ENCODE results near the gene CDKN1A. TPM values are rescaled to one million over a fixed set of nuclear protein-coding genes. Genes with fewer than 3 reads are reported as not detected.

The CDKN1A gene
- total RNA-seq, 2 donors from 2014 or later, result 311 to 457 TPM

DNA sequence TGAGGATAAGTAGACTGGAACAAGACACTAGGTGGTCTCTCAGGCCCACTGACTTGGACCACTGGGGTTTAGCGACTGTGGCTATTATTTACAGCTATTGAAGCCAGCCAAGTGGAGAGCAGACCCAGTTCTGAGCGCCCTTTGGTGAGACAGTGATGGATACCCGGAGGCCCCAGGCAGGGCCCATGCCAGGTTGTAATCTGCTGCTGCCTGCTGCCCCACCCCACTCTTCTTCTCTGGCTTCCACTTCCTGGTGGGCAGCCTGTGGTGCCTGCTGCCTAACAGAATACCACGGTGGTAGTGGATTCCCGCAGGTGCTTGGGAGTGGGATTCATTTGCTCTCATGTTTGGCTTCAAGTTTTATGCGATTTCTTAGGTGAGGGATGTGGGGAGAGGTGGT, 19.7 kb downstream of the CDKN1A start:
- no peaks in the 10 kb centered on the region for H3K36me3 ChIP-seq
- TF ChIP-seq, protein P1, sequence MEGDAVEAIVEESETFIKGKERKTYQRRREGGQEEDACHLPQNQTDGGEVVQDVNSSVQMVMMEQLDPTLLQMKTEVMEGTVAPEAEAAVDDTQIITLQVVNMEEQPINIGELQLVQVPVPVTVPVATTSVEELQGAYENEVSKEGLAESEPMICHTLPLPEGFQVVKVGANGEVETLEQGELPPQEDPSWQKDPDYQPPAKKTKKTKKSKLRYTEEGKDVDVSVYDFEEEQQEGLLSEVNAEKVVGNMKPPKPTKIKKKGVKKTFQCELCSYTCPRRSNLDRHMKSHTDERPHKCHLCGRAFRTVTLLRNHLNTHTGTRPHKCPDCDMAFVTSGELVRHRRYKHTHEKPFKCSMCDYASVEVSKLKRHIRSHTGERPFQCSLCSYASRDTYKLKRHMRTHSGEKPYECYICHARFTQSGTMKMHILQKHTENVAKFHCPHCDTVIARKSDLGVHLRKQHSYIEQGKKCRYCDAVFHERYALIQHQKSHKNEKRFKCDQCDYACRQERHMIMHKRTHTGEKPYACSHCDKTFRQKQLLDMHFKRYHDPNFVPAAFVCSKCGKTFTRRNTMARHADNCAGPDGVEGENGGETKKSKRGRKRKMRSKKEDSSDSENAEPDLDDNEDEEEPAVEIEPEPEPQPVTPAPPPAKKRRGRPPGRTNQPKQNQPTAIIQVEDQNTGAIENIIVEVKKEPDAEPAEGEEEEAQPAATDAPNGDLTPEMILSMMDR (IDR thresholded peaks at IDR 0.05), result no peak
- no peaks in the 10 kb centered on the region for H3K27me3 ChIP-seq (replicated peaks; ENCODE audit: insufficient read depth)
- H3K4me3 ChIP-seq, result no peak overlapping the region
- ATAC-seq (ENCODE audit: insufficient number of reproducible peaks, low FRiP score, low read depth), result no peak
- no peak overlapping the region for H3K27ac ChIP-seq
- DNase-seq (ENCODE audit: low spot score), result no peak
- H3K9me3 ChIP-seq, result no peaks in the 10 kb centered on the region
- peaks cover 0 to under 1% of the 10 kb centered on the region in 2 donors for H3K4me1 ChIP-seq (ENCODE audit: control insufficient read depth in 1 of 2, low read depth in 2 of 2)

DNA sequence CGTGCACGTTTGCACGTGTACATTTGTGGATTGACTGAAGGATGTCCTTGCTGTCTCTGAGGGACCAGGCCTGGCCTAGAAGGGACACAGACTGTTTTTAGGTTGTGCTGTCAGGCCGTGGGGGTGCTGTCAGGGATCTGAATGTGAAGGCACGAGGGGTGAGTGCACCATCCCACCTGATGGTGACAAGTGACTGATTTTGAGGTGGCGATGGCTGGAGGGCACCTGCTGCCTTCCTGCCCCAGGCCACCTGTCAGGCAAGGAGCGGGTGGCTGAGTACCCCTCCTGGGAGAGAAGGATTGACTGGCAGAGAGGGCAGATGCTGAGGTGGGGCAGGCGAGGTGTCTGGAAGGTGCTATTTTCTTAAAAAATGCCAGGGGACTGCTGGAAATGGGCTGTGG, 20.4 kb downstream of the CDKN1A start:
- H3K36me3 ChIP-seq, result no peaks in the 10 kb centered on the region
- TF ChIP-seq, protein P1 (IDR thresholded peaks at IDR 0.05), result no peak
- no peak overlapping the region for H3K4me3 ChIP-seq
- no peaks in the 10 kb centered on the region for H3K27me3 ChIP-seq (replicated peaks; ENCODE audit: insufficient read depth)
- H3K9me3 ChIP-seq, result no peaks in the 10 kb centered on the region
- no peaks in the 10 kb centered on the region for H3K4me1 ChIP-seq (ENCODE audit: control insufficient read depth in 1 of 2, low read depth in 2 of 2)
- no peak overlapping the region for H3K27ac ChIP-seq
- no peak for DNase-seq (ENCODE audit: low spot score)
- ATAC-seq (ENCODE audit: insufficient number of reproducible peaks, low FRiP score, low read depth), result no peak

DNA sequence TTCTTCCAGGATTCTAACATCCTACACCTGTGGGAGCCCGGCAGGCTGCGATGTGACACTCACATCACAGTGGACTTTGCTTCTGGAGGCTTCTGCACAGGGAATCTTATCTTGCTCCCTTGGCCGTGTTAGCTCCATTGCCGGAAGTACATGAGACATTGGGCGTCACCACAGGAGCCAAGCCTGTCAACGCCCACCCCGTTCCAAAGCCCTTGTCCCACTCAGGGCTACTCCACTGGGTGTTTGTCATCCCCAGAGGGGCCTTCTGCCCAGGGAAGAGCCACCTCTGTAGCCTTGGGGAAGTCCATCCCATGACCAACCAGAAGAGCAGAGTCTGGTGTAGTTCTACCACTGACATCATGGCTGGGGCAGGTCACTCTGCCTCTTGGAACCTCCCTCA, 20.8 kb downstream of the CDKN1A start:
- TF ChIP-seq, protein P1 (IDR thresholded peaks at IDR 0.05), result no peak
- ATAC-seq (ENCODE audit: insufficient number of reproducible peaks, low FRiP score, low read depth) (no peak), DNase-seq (ENCODE audit: low spot score) (no peak)
- H3K9me3 ChIP-seq, result no peaks in the 10 kb centered on the region
- no peaks in the 10 kb centered on the region for H3K4me1 ChIP-seq (ENCODE audit: control insufficient read depth in 1 of 2, low read depth in 2 of 2)
- no peaks in the 10 kb centered on the region for H3K27me3 ChIP-seq (replicated peaks; ENCODE audit: insufficient read depth)
- no peak overlapping the region for H3K27ac ChIP-seq
- no peak overlapping the region for H3K4me3 ChIP-seq
- H3K36me3 ChIP-seq, result no peaks in the 10 kb centered on the region

DNA sequence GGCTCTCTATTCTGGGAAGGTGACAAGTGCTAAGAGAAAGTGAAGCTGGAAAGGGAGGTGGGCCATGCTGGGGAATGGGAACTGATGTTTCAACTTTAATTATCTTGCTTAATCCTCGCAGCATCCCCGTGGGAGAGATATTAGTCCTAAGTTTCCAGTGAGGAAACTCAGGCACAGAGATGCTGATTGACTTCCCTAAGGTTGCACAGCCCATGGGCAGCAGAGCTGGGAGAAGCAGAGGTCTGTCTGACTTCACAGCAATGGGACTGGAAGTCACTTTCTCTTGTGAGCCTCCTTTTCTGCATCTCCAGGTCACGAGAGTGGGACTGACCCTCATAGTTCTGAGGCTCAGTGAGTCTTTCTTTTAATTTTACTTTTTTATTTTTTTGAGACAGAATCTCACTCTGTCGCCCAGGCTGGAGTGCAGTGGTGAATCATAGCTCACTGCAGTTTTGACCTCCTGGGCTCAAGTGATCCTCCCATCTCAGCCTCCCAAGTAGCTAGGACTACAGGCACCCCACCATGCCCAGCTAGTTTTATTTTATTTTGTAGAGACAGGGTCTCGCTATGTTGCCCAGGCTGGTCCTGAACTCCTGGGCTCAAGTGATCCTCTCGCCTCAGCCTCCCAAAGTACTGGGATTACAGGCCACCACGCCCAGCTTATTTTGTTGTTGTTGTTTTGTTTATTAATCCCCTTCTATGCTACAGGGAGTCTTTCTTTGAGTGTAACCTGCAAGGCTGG, 21.7 kb downstream of the CDKN1A start:
- ATAC-seq (ENCODE audit: insufficient number of reproducible peaks, low FRiP score, low read depth), result no peak
- no peaks in the 10 kb centered on the region for H3K36me3 ChIP-seq

DNA sequence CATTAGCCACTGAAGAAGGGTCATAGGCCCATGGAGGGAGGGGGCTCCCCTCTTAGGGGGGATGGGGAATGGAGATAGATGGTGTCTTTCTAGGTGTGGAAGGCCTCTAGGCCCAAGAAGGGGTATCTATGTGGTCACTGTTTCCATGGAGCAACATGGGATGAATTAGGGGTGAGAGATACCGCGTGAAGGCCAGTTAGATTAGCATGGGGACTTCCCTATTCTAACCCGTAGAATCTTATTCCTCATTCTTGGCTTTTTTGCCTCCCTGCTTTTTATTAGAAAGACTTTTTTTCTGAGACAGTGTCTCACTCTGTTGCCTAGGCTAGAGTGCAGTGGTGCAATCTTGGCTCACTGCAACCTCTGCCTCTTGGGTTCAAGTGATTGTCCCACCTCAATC, 22.3 kb downstream of the CDKN1A start:
- no peaks in the 10 kb centered on the region for H3K36me3 ChIP-seq
- H3K9me3 ChIP-seq, result no peaks in the 10 kb centered on the region
- ATAC-seq (ENCODE audit: insufficient number of reproducible peaks, low FRiP score, low read depth) (no peak), DNase-seq (ENCODE audit: low spot score) (no peak)
- H3K27ac ChIP-seq, result no peak overlapping the region
- TF ChIP-seq, protein P1 (IDR thresholded peaks at IDR 0.05), result no peak
- H3K4me1 ChIP-seq (ENCODE audit: control insufficient read depth in 1 of 2, low read depth in 2 of 2), result no peaks in the 10 kb centered on the region
- no peak overlapping the region for H3K4me3 ChIP-seq
- no peaks in the 10 kb centered on the region for H3K27me3 ChIP-seq (replicated peaks; ENCODE audit: insufficient read depth)

More for the DNA sequence above, 21.7 kb downstream of the CDKN1A start:
- Histone ChIP-seq H3K27ac (no peak overlapping the region), H3K4me1 (ENCODE audit: control insufficient read depth in 1 of 2, low read depth in 2 of 2) (no peaks in the 10 kb centered on the region), H3K9me3 (no peaks in the 10 kb centered on the region), H3K4me3 (no peak overlapping the region), H3K27me3 (replicated peaks; ENCODE audit: insufficient read depth) (no peaks in the 10 kb centered on the region)
- DNase-seq (ENCODE audit: low spot score), result no peak
- TF ChIP-seq, protein P1 (IDR thresholded peaks at IDR 0.05), result no peak

Data from thoracic aorta (tissue), 2 donors.